Measurements from ENCODE around the gene UBE2S. TPM values are rescaled to one million over a fixed set of nuclear protein-coding genes. Genes with fewer than 3 reads are reported as not detected.

UBE2S gene
- total RNA-seq, 1 experiment from 2014 or later, result 635 TPM

- peaks cover 25% of the 10 kb centered on the region for H3K27me3 ChIP-seq (ENCODE audit: control insufficient read depth, insufficient read depth, low read length)
- no TSS peak for BruUV-seq (replicated peaks)
- DNase-seq (ENCODE audit: low read depth, low spot score) (no peak), ATAC-seq (no peak)
- H3K4me1 ChIP-seq (ENCODE audit: control insufficient read depth, insufficient read depth, low read length), result peaks cover 15% of the 10 kb centered on the region
- in situ Hi-C loops (cut with HindIII; ENCODE audit: low pct_unique_long_range_greater_than_20kb, low sequenced_read_pairs), result no loop called here
- no peak overlapping the region for H3K4me3 ChIP-seq (ENCODE audit: low read depth in 2 of 2, low read length in 2 of 2)
- no peaks in the 10 kb centered on the region for H3K9me3 ChIP-seq (ENCODE audit: control insufficient read depth, insufficient read depth, low read depth, low read length)
- intact Hi-C loops (cut with micrococcal nuclease; ENCODE audit: unreplicated experiment), result no loop called here
- POLR2A ChIA-PET, result interaction anchor here (0.6 kb wide), 1 partner anchor 435 kb away, joined by 3 read pairs; no protein-coding TSS in a partner anchor
- H3K27ac ChIP-seq (ENCODE audit: low read length), result no peak overlapping the region
- no peaks in the 10 kb centered on the region for H3K36me3 ChIP-seq (ENCODE audit: control insufficient read depth, insufficient read depth, low read length)
- TF ChIP-seq CTCF (IDR thresholded peaks at IDR 0.05) (no peak), REST (IDR thresholded peaks at IDR 0.05; ENCODE audit: insufficient read depth in 1 of 2, low read depth in 2 of 2, low read length in 1 of 2) (no peak), TCF7L2 (IDR thresholded peaks at IDR 0.05; ENCODE audit: low read depth, low read length) (no peak), SIN3A (IDR thresholded peaks at IDR 0.05; ENCODE audit: borderline replicate concordance, insufficient read depth, low read depth, low read length) (no peak), POLR2AphosphoS5 (IDR thresholded peaks at IDR 0.05; ENCODE audit: low read depth, low read length) (no peak)
- CTCF ChIA-PET, result no interaction called here
Observed at GRCh38 chr19:55446060-55446459, 38.5 kb upstream of the UBE2S start.

- Histone ChIP-seq H3K27ac (ENCODE audit: low read length) (no peak overlapping the region), H3K9me3 (ENCODE audit: control insufficient read depth, insufficient read depth, low read depth, low read length) (no peaks in the 10 kb centered on the region), H3K36me3 (ENCODE audit: control insufficient read depth, insufficient read depth, low read length) (no peaks in the 10 kb centered on the region), H3K4me1 (ENCODE audit: control insufficient read depth, insufficient read depth, low read length) (peaks cover 15% of the 10 kb centered on the region), H3K4me3 (ENCODE audit: low read depth in 2 of 2, low read length in 2 of 2) (no peak overlapping the region), H3K27me3 (ENCODE audit: control insufficient read depth, insufficient read depth, low read length) (peaks cover 21% of the 10 kb centered on the region)
- intact Hi-C loops (cut with micrococcal nuclease; ENCODE audit: unreplicated experiment) (no loop called here), in situ Hi-C loops (cut with HindIII; ENCODE audit: low pct_unique_long_range_greater_than_20kb, low sequenced_read_pairs) (no loop called here)
- POLR2A ChIA-PET, result no interaction called here
- CTCF ChIA-PET, result no interaction called here
- TF ChIP-seq SIN3A (IDR thresholded peaks at IDR 0.05; ENCODE audit: borderline replicate concordance, insufficient read depth, low read depth, low read length) (no peak), POLR2AphosphoS5 (IDR thresholded peaks at IDR 0.05; ENCODE audit: low read depth, low read length) (no peak), TCF7L2 (IDR thresholded peaks at IDR 0.05; ENCODE audit: low read depth, low read length) (no peak), CTCF (IDR thresholded peaks at IDR 0.05) (no peak), REST (IDR thresholded peaks at IDR 0.05; ENCODE audit: insufficient read depth in 1 of 2, low read depth in 2 of 2, low read length in 1 of 2) (no peak)
- ATAC-seq (no peak), DNase-seq (ENCODE audit: low read depth, low spot score) (no peak)
- no TSS peak for BruUV-seq (replicated peaks)
Observed at GRCh38 chr19:55444646-55445045, 37.1 kb upstream of the UBE2S start.
